GM12864 (cell line): ENCODE measurements around the gene TJAP1.

Experiments
- DNase-seq: peaks from one replicate; pipeline ENCODE4 v3.0.0-alpha.2; 2011; ENCODE audit warnings: low read depth
- H3K4me3 ChIP-seq: 2 replicates; pipeline ENCODE4 v1.5.1; 2011; ENCODE audit warnings: mild to moderate bottlenecking, low read depth, low read length, control low read depth
- TF ChIP-seq, protein P1 (sequence below): IDR thresholded peaks from 2 replicates; pipeline ENCODE4 v1.5.1; 2011; ENCODE audit warnings: low read depth, mild to moderate bottlenecking, moderate library complexity, low read length, control low read depth, inconsistent platforms; ENCODE audit errors: missing control alignments

The TJAP1 gene

DNA sequence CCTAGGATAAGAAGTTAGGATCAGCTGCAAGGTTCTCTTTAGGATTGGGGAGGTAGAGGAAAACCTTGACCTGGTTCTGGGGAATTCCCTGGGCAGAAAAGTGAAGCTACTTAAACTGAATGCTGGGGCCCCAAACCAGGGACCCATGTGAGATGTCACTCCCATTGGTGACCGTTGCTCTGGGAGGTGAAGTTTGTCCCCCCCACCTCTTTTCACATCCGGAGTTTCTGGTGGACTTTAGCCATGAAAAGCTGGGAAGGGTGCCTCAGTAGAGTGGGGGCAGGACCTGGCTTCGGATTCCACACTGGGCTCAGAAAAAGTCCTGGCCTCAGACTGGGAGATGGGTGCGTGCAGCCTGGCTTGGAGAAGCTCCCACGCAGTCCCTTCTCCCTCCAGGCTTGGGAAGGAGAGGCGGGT, 13.2 kb downstream of the TJAP1 start:
- no peak for DNase-seq
- TF ChIP-seq, protein P1, sequence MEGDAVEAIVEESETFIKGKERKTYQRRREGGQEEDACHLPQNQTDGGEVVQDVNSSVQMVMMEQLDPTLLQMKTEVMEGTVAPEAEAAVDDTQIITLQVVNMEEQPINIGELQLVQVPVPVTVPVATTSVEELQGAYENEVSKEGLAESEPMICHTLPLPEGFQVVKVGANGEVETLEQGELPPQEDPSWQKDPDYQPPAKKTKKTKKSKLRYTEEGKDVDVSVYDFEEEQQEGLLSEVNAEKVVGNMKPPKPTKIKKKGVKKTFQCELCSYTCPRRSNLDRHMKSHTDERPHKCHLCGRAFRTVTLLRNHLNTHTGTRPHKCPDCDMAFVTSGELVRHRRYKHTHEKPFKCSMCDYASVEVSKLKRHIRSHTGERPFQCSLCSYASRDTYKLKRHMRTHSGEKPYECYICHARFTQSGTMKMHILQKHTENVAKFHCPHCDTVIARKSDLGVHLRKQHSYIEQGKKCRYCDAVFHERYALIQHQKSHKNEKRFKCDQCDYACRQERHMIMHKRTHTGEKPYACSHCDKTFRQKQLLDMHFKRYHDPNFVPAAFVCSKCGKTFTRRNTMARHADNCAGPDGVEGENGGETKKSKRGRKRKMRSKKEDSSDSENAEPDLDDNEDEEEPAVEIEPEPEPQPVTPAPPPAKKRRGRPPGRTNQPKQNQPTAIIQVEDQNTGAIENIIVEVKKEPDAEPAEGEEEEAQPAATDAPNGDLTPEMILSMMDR, result no peak
- H3K4me3 ChIP-seq, result no peak overlapping the region

DNA sequence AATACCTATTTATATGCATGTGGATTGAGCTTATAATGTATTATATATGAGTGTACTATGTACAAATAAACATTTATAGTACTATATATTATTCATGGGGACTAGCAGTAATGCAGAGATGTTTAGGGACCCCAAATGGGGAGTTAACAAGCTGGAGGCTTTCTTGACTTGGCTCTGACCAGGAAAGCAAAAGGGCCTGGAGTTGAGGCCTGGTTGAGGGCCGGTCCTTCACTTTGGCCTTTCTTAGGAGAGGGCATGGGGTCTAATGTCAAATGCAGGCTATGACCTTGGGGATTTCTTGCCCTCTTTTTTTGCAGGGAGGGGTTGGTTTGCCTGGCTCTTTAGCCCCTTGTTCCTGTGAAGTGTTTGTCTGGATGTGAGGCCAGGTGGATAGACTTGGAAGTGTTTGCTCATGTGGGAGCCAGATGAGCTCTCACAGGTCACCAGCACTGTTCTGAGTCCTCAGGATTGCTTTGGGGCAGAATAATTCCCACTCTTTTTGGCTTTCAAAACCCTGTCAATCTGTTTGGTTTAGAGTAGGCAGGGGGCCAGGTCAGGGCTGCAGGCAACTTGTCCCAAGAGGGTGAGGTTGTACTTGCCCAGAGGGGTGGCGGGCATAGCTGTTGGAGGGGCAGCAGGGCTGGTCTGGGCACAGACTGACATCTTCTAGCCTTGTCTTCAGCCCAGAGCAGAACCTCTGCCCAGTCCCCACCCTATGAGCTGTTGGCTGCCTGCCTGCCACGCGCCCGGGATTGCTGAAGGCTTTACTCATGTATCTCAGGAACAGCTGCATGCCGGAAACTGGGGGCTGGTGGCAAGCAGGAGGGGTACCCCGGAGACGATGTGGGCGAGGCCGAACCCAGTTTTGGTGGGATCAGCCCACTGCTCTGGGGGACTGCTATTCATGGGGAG, 14.6 kb downstream of the TJAP1 start:
- DNase-seq, result no peak
- TF ChIP-seq, protein P1, result no peak
- H3K4me3 ChIP-seq, result no peak overlapping the region

DNA sequence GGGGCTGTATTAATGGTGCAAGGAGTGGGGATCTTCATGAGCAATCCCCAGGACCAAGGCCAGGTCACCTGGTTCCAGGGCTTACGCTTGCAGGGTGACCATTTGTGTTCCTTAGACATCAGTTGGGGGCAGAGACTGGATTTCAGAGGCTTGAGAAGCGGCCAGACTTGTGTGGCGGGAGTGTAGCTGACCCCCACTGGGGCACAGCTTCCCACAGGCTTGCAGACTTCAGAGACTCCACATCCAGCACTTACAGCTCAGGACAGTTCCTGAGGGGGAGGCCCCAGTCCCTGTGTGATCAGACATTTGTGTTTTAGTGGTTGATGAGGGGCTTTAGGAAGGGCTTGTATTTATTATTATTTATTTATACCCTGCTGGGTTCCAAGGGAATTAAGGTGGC, 15.3 kb downstream of the TJAP1 start:
- TF ChIP-seq, protein P1, result no peak
- no peak overlapping the region for H3K4me3 ChIP-seq
- DNase-seq, result no peak

DNA sequence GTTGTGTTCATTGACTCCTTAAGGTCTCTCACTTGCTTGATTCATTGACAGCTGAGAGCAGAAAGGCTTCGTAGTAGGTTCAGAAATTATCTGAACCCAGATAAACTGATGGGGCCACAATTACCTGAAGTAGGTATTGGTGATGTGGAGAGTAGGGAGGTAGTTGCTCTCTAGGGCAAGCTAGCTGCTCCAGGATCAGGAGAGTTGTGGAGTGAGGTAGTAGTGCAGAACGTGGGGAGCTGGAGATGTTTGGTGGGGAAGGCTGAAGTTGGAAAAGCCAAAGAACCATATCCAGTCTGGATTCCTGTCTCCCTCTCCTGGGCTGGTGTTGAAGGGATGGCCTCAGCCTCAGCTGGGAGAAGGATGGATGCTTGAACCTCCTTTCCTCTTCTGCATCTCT, 15.9 kb downstream of the TJAP1 start:
- TF ChIP-seq, protein P1, result no peak
- no peak overlapping the region for H3K4me3 ChIP-seq
- DNase-seq, result no peak

DNA sequence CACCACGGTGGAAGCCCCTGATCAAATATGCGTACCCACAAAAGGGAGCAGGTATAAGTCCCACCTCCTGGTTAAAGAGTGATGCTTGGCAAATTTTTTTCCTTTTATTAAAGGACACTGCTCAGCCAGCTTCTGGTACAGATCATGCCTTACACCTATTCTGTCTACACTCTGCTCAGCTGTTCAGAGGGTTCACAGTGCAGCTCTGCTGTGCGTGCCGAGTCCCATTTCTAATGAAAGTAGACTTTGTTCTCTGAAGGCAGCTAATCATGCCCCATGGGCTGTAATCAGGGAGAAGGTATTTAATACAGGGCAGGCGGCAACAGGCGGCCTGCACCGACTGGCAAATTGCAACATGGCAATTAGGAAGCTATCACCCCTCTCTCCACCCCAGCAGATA, 16.5 kb downstream of the TJAP1 start:
- TF ChIP-seq, protein P1, result no peak
- DNase-seq, result no peak

DNA sequence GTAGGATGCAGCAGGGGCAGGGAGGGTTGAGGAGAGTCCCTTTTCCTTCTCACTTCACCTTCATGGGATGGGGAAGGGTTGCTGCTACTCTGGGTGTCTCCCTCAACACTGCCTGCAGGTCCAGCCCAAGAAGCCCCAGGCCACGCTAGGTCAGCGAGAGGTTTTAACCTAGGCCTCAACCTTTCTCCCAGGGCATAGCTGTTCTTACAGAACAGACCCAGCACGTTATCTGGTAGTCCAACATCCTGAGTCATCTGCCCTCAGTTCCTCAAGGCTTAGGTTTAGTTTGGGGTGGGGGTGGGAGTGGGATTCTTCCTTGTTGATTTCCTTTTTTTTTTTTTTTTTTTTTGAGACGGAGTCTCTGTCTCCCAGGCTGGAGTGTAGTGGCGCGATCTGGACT, 17.0 kb downstream of the TJAP1 start:
- DNase-seq, result no peak
- TF ChIP-seq, protein P1, result no peak
- no peak overlapping the region for H3K4me3 ChIP-seq

More for the DNA sequence above, 16.5 kb downstream of the TJAP1 start:
- no peak overlapping the region for H3K4me3 ChIP-seq

DNA sequence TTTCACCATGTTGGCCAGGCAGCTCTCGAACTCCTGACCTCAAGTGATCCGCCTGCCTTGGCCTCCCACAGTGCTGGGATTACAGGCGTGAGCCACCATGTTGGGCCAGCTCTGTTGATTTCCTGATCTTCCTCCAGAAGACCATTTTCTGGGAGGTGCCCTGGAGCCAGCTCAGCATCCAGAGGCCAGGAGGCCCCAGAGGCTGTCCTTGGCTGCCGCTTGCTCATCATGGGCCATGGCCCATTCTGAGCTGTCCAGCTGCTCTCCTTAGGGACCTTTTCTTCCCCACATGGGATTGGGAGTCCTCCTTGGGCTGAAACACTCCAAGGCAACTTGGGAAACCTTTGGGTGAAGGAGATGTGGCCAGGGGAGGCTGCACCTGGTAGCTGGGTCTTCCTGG, 17.4 kb downstream of the TJAP1 start:
- DNase-seq, result no peak
- TF ChIP-seq, protein P1, result no peak
- no peak overlapping the region for H3K4me3 ChIP-seq
